Measurements from ENCODE around the gene DVL1.

- TF ChIP-seq CTCF (conservative IDR thresholded peaks at IDR 0.05; ENCODE audit: low read length) (no peak), EZH2phosphoT487 (IDR thresholded peaks at IDR 0.05; ENCODE audit: borderline replicate concordance) (no peak)
These were observed 7.7 kb upstream of the DVL1 start for GRCh38 chr1:1356796-1357401.
